Epithelial cell of esophagus (primary cell): ENCODE results near the gene ATP11A.
"Not testable (repeated sequence)": the region's sequence is repeated elsewhere in the genome, so short reads cannot be mapped to it uniquely, and the experiment has no call there.

Experiments
- DNase-seq: peaks from one replicate; pipeline ENCODE4 v3.0.0; 2010; ENCODE audit warnings: low read depth
- H3K4me3 ChIP-seq: 2 replicates; pipeline ENCODE4 v1.5.1; 2011; ENCODE audit warnings: mild to moderate bottlenecking, low read length, control low read depth
- CTCF ChIP-seq: IDR thresholded peaks from 2 replicates; pipeline ENCODE4 v1.5.1; 2011; ENCODE audit warnings: low read depth, mild to moderate bottlenecking, low read length, control low read depth, inconsistent platforms; ENCODE audit not compliant: insufficient read depth; ENCODE audit errors: missing control alignments

ATP11A gene

GRCh38 chr13:112837371-112838037 is 147.7 kb downstream of the ATP11A start:
- no peak overlapping the region for H3K4me3 ChIP-seq
- no peak for DNase-seq
- no peak for TF ChIP-seq CTCF

- no peak overlapping the region for H3K4me3 ChIP-seq
- DNase-seq, result no peak
- no peak for TF ChIP-seq CTCF
These were observed 148.4 kb downstream of the ATP11A start for GRCh38 chr13:112838038-112838841.

GRCh38 chr13:112838842-112839117 is 148.9 kb downstream of the ATP11A start:
- DNase-seq, result no peak
- no peak for TF ChIP-seq CTCF
- H3K4me3 ChIP-seq, result no peak overlapping the region

- no peak for TF ChIP-seq CTCF
- DNase-seq, result no peak
- H3K4me3 ChIP-seq, result no peak overlapping the region
These were observed 149.7 kb downstream of the ATP11A start for GRCh38 chr13:112839356-112840105.

GRCh38 chr13:112840472-112841302 is 150.8 kb downstream of the ATP11A start:
- no peak for TF ChIP-seq CTCF
- no peak for DNase-seq
- H3K4me3 ChIP-seq, result no peak overlapping the region

- not testable (repeated sequence) for H3K4me3 ChIP-seq, DNase-seq
These were observed 151.6 kb downstream of the ATP11A start for GRCh38 chr13:112841303-112842015.
